Erythroblast (primary cell): ENCODE results near the gene VASH2.

Experiments
- DNase-seq, 2 experiments: peaks; one replicate each; lab custom pipeline; 2025; lab: John Stamatoyannopoulos, UW
- GATA1 ChIP-seq: IDR thresholded peaks from 2 replicates; pipeline ENCODE4 v1.6.1; 2011; ENCODE audit warnings: low read depth, mild to moderate bottlenecking, control low read depth, low read length, moderate library complexity
- POLR2A ChIP-seq: IDR thresholded peaks from 2 replicates; pipeline ENCODE4 v1.6.1; 2011; ENCODE audit warnings: mild to moderate bottlenecking, low read length

VASH2 gene

GRCh38 chr1:212975111-212975918 lies 25.0 kb downstream of the VASH2 start:
- DNase-seq = no peak
- TF ChIP-seq GATA1 = no peak
- no peak for TF ChIP-seq POLR2A

DNA sequence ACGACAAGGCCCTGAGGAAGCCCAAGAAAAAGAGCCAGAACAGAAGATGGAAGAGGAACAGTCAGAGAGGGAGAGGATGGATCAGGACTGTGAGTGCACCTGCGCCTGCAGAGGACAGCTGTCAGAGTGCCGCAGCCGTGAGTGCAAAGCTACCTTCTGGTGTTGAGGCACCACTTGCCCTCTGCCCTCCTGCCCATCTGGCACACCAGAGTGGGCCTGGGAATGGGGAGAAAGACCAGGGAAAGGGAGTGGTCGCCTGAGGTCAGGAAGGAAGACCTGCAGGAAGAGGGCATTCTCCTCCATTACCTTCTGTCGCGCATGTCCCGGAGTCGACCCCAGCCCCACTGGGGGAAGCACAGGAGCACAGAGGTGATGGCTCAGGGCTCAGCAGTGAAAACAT lies 26.2 kb downstream of the VASH2 start:
- no peak for TF ChIP-seq POLR2A
- no peak for TF ChIP-seq GATA1
- DNase-seq = no peak

DNA sequence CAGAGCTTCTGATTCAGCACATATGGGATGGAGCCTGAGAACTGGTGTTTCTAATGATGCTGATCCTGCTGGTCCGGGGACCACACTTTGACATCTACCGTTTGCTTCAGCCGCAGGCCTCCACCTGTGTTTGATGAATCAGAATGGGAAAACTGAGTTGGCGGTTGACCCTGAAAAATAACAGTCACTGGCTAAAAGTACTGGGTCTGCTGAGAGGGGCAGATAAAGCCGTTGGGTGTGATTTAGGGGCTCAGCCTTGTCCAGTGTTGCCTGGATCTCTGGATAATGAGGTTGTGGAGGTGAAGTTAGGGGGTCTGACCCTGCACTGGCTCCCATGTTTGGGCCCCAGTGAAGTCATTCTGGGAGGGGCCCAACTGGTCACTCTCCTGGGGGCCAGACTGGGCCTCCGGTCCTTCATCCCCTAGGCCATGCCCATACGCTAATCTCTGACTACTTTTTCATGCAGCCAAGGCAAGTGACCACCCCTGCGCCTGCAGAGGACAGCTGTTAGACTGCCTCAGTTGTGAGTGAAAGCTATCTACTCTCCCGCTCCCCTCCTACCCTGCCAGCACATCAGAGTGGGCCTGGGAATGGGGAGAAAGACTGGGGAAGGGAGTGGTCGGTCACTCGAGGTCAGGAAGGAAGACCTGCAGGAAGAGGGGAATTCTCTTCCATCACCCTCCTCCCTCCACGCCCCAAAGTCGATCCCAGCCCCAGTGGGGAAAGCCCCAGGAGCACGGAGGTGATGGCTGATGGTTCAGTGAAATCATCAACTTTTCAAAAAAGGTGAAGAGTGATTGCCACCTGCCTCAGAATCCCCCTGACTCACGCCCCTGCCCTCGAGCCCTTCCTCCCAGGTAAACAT lies 27.7 kb downstream of the VASH2 start:
- DNase-seq = no peak
- no peak for TF ChIP-seq POLR2A
- TF ChIP-seq GATA1 = no peak

DNA sequence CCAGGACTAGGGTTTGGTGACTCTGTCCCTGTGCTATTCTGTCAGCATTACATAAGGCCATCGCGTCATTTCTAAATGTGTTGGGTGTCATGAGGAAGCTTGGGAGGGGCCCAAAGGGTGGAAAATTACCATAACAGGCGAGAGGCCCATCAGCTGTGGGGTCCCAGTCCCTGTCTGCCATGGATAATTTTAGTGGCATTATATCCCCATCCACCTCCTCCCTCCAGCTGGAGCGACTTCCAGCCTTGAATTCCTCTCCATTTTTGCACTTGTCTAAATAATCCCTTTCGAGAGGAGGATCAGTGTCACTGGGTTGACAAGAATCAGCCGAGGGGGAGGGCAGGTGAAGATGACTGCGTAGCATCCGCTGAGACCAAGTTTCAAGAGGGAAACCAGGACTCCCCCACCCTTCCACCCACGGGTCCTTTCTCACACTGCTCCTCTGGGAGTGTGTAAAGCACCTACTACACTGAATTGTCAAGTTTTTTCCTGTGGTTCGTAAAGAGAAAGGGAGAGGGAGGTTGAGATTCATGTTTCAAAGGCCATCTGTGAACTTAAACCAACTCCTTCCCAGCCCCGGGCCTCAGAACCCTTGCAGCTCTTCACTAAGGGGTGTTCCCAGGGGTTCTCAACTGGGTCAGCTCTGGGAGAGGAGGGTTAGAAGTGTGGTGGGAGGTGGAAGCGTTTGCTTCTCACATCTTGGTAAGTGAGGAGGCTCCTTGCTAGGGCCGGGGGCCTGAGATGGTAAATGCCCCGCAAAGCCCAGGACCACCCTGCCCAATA lies 29.2 kb downstream of the VASH2 start:
- TF ChIP-seq POLR2A (no peak), GATA1 (no peak)
- no peak for DNase-seq

DNA sequence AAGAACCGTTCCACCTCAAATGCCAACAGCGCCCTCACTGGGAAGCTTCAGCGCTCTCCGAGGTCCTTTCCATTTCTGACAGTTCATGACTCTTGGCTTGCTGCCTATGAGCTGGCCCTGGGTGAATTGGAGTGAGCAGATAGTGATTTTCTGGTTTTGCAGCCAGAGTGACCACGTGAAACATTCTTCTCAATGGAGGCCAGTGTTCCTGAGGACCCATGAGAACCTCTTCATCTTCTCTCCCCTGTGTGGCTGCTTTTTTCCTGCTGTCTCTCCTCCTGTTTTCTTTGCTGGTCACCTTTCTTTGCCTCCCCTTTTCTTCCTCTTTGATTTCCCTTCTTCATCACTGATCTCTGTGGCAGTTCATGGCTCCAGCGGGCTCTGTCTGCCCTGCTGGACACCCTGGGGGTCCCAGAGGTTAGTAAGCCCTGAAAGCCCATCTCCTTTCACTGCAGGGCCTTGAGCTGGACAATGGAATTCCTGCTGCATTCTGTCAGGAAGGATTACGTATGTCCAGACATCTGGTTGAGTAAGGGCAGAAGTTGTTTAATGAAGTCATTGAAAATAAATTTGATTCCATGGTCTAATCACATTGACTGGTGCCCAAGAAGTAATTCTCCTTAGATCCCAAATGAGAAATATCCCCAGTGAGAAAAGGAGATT lies 29.9 kb downstream of the VASH2 start:
- TF ChIP-seq POLR2A (no peak), GATA1 (no peak)
- no peak for DNase-seq

DNA sequence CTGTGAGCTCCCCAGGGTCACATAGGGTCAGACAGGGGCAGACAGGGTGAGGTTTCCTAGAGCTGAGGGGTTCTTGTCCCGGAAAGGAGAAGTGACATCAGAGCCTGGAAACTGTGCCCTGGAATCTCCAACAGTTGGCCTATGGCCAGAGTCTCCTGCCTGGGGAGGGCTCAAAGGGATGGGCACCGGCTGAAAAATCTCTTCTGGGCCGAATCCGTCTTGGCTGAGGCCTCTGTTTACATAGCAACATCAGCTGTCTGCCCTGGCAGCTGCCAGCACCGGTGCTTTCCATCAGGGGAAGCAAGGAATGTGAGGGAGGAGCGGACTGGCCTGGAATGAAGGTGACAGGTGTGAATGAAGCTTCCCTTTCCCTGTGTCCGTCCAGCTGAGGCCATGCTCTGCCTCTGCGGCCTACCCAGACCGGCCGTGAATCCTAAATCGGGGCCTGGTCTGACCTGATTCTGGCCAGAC lies 30.7 kb downstream of the VASH2 start:
- no peak for DNase-seq
- TF ChIP-seq GATA1 (no peak), POLR2A (no peak)

DNA sequence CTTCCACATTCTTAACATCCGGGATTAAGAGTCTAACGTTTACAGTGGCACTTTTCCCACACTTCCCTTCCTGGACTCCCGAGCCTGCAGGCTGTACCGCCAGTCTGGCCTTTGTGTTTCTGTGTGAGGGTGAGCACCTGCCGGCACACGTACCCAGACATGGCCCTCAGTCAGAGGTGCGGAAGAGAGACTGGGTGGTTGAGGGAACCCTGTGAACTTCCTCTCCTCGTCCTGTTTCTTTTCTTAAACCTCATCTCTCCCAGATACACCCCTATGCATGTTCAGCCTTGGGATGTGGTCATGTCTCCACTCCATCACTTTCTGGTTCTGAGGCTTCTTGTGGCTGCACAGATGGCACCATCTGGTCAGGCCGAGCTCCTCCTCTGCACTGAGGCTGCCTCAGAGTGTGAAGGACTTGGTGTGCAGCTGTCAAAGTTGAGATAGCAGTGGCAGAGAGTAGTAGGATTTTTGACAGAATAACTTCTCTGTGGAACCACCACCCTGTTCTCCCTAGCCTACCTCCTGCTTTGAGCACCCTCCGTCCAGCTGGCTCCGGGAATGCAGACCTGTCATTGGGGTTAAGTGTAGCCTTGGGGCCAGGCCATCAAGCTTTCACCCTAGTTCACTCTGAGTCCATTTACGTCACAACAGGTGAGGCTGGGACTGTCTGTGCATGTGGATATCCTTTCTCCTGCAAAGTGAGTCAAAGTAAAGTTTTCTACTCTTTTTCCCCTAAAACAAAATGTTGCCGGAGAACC lies 31.4 kb downstream of the VASH2 start:
- no peak for TF ChIP-seq GATA1
- TF ChIP-seq POLR2A = no peak
- no peak for DNase-seq

DNA sequence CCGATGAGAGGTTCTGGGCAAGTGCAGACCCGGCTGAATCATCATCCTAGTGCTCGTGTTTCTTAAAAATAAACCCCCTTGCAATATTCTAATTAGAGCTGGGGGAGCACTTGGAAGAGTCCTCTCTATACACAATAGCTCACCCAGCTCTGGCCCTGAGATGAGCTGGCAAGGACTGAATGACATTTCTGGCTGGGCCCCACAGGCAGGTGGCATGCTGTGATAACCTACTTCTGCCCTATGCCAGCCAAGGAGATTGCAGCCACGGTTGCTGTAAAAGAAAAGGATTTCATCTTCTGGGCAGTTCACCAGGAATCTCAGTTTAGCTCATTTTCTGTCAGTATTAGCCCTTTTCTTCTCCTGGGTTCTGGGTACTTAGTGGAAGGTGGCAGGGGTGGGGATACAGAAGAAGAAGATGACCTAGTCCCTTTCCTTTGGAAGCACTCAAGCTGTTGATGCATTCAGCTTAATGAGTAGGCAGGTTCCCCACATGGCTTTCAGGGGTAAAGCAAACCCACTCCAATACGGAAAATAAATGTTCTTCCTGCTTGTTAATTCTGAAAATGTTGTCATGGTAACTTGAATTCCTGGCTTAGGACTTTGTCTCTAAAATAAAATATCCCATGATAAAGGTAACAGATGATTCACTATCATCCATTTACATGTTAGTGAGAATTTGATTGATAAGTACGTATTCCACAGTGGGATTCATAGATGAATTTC lies 32.2 kb downstream of the VASH2 start:
- DNase-seq = peak in 1 of 2 experiments; percentile 11
- no peak for TF ChIP-seq POLR2A
- TF ChIP-seq GATA1 = no peak

DNA sequence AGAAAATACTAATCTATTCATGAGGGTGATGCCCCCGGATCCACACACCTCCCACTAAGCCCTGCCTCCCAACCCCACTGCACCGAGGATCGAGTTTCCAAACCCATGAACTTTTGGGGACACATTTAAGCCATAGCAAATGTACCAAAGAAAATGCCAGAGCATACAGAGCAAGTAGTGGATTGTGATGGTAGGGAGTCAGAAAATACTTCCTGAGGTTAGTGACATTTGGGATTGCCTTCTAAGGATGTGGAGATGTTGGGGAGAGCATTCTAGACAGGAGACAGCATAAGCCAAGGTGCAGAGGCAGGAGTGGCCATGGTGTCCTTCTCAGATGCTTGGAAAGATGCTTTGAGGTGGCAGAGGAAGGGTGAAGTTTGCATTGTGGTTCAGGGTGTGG lies 33.1 kb downstream of the VASH2 start:
- TF ChIP-seq GATA1 (no peak), POLR2A (no peak)
- no peak for DNase-seq

DNA sequence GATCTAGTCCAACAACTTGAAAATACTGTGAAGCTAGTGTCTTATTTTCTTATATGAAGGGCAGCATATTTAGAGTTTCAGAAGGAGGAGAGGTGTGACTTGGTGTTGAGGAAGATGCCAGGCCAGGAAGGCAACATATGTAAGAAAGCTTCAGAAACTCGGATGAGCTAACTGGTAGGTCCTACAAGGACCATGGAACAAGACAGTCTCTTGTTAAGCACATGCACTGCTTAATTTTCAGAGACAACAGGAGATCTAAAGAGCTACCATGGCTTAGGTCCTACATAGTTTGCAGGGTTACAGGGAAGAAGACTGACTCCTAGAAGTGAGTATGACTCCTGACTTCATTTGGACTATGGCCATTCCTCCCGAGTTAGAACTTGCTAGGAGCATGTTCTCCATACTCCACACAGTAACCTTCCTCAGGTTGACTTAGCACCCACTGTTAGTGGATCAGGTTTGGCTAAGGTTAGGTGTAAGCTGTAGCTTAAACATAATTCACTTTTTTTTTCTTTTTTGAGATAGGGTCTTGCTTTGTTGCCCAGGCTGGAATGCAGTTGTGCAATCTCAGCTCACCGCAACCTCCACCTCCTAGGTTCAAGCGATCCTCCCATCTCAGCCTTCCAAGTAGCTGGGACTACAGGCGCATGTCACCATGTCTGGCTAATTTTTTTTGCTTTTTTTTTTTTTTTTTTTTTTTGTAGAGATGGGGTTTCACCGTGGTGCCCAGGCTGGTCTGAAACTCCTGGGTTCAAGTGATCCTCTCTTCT lies 34.4 kb downstream of the VASH2 start:
- no peak for DNase-seq
- TF ChIP-seq GATA1 (no peak), POLR2A (no peak)

DNA sequence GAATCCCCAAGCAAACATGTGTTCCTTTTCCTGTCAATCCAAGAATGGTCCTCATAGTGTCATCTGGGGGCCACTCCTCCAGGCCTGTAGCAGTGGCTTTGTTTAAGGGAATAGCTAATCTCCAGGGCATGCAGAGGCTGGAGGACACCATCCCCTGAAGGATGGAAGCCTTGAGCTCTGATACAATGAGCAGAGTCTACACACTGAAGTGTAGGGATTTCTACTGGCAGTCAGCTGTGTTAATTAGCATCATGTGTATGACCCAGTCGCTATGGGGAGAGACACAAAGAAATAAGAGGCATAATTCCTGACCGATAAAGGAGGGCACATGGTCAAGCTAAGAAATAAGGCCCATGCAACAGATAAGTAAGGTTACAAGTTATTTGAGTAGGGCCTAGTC lies 36.2 kb downstream of the VASH2 start:
- no peak for DNase-seq
- TF ChIP-seq POLR2A (no peak), GATA1 (no peak)
